ENCODE results near the gene UBTF. TPM values are rescaled to one million over a fixed set of nuclear protein-coding genes. Genes with fewer than 3 reads are reported as not detected.

The UBTF gene
- total RNA-seq, 2 experiments from 2014 or later: 186 to 195 TPM

DNA sequence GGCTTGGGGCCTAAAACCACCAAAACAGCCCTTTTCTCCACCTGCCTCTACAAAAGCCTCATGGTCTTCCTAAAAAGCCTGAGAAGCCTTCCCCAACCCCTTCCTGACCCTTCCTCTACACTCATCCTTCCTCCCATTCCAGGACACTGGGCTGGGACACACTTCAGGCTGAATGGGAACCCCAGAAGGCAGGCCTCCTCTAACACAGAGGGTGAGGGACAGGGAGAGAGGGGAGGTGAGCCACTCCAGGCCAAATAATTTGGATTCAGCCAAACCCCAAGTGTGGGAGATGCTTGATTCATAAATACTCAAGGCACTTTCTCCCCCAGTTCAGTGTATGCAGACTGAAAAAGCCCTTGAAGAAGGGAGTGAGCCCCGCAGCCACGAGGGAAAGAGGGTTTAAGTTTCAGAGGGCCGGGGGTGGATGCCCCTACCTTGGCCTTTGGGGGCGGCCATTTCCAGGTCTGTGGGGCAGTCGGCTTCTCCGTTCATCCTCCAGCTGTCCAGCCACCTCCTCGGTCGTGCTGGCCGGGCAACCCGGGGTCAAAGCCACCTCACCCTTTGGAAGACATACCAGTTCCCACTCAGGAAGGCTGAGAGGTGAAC is 1.6 kb downstream of the UBTF start:
- no peaks in the 10 kb centered on the region for H3K9me3 Mint-ChIP-seq
- CTCF ChIA-PET: interaction anchor here (0.6 to 5.2 kb wide), 16 partner anchors 7 to 286 kb away, joined by 3 to 56 read pairs (median 4); partner anchors contain the start of genes GPATCH8, GRN and TMUB2
- DNase-seq: no peak

DNA sequence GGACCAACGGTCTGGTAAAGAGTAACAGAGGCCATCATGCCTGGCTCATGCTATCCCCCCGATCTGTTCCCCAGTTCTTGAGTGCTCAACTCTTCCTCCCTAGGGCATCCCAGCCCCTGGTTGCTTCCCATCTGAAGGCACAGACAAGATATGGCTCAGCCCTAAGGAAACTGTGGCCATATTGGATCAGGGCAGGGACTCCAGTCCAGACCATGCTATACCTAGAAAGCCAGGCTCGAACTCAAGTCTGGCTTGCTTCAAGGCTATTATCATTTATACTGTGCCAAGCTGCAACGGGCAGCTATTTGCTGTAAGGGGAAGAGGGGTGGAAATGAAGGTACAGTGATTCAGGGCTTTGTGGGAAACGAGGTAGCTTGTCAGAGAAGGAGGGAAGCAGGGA is 2.8 kb downstream of the UBTF start:
- Mint-ChIP-seq H3K27me3 (no peaks in the 10 kb centered on the region), H3K9me3 (no peaks in the 10 kb centered on the region), H3K27ac (peak overlapping the region; percentile 92), H3K36me3 (ENCODE audit: low read depth) (peaks cover 51% of the 10 kb centered on the region), H3K4me3 (peak overlapping the region; percentile 88), H3K4me1 (peaks cover 43% of the 10 kb centered on the region)
- CTCF ChIA-PET: interaction anchor here (1.0 to 3.1 kb wide), 9 partner anchors 13 to 287 kb away, joined by 3 to 15 read pairs (median 5); partner anchors contain the start of genes FAM171A2, GPATCH8 and GRN
- POLR2A ChIA-PET: interaction anchor here (0.6 to 1.1 kb wide), 2 partner anchors 13 to 19 kb away, joined by 3 to 4 read pairs; no protein-coding TSS in a partner anchor
- no peak for DNase-seq

More for the DNA sequence above, 1.6 kb downstream of the UBTF start:
- peaks cover 57% of the 10 kb centered on the region for H3K36me3 Mint-ChIP-seq (ENCODE audit: low read depth)
- peak overlapping the region; percentile 92 for H3K27ac Mint-ChIP-seq
- peaks cover 49% of the 10 kb centered on the region for H3K4me1 Mint-ChIP-seq
- peak overlapping the region; percentile 88 for H3K4me3 Mint-ChIP-seq
- H3K27me3 Mint-ChIP-seq: no peaks in the 10 kb centered on the region
- POLR2A ChIA-PET: interaction anchor here (1.0 kb wide), 1 partner anchor 8 kb away, joined by 3 read pairs; no protein-coding TSS in a partner anchor

DNA sequence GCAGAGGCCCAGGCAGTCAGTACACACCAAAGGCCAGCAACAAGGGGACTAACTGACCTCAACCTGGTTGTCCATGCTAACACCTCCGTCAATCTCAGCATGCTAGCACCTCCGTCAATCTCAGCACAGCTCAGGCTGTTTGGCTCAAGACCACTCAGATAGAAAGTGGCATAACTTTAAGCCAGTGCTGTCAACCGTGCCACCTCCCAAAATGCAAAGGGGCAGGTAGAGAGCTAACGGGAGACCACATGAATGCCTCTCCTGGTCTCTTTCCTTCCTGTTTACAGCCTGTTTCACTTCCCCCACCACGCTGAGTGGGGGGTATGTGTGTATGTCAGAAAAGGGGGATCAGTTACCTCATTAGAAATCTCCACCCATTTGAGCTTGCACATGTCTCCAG is 3.3 kb downstream of the UBTF start:
- Mint-ChIP-seq H3K36me3 (ENCODE audit: low read depth) (peaks cover 49% of the 10 kb centered on the region), H3K27ac (peak overlapping the region; percentile 92), H3K27me3 (no peaks in the 10 kb centered on the region), H3K4me1 (peaks cover 45% of the 10 kb centered on the region), H3K4me3 (peak overlapping the region; percentile 88), H3K9me3 (no peaks in the 10 kb centered on the region)
- POLR2A ChIA-PET: interaction anchor here (0.6 to 1.1 kb wide), 2 partner anchors 12 to 18 kb away, joined by 3 to 4 read pairs; no protein-coding TSS in a partner anchor
- DNase-seq: peak; percentile 72
- CTCF ChIA-PET: interaction anchor here (1.0 to 3.1 kb wide), 7 partner anchors 12 to 147 kb away, joined by 3 to 15 read pairs (median 5); partner anchors contain the start of genes FAM171A2 and GRN

DNA sequence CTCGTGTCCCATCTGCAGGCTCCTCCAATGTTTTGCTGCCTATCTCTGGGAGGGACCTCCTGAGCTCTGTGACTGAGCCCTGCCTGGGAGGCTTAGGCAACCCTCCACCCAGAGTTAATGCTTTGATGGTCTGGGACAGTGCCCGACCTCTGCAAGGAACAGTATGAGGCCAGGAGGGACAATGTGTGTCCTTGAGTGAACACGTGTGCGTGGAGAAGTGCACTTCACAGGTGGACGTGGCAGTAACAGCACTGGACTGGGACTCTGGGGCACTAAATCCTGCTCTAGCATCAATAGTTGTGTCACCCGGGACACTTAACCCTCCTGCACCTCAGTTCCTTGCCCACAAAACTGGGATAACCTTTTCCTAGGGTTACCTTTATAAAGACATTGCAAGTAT is 4.6 kb downstream of the UBTF start:
- H3K27me3 Mint-ChIP-seq: no peaks in the 10 kb centered on the region
- CTCF ChIA-PET: interaction anchor here (0.9 to 1.4 kb wide), 3 partner anchors 9 to 135 kb away, joined by 3 read pairs; no protein-coding TSS in a partner anchor
- H3K4me1 Mint-ChIP-seq: peaks cover 52% of the 10 kb centered on the region
- peak overlapping the region; percentile 92 for H3K27ac Mint-ChIP-seq
- peak overlapping the region; percentile 19 for H3K4me3 Mint-ChIP-seq
- H3K9me3 Mint-ChIP-seq: no peaks in the 10 kb centered on the region
- no peak for DNase-seq
- peaks cover 51% of the 10 kb centered on the region for H3K36me3 Mint-ChIP-seq (ENCODE audit: low read depth)
- POLR2A ChIA-PET: no interaction called here

- DNase-seq: no peak
- Mint-ChIP-seq H3K27ac (peak overlapping the region; percentile 74), H3K27me3 (no peaks in the 10 kb centered on the region), H3K9me3 (no peaks in the 10 kb centered on the region), H3K36me3 (ENCODE audit: low read depth) (peaks cover 57% of the 10 kb centered on the region), H3K4me1 (peaks cover 60% of the 10 kb centered on the region), H3K4me3 (no peak overlapping the region)
- ChIA-PET CTCF (interaction anchor here (0.7 to 0.9 kb wide), 2 partner anchors 117 to 131 kb away, joined by 3 read pairs; partner anchors contain the start of gene GRN), POLR2A (no interaction called here)
These were observed 5.3 kb downstream of the UBTF start for GRCh38 chr17:44214230-44214494.

DNA sequence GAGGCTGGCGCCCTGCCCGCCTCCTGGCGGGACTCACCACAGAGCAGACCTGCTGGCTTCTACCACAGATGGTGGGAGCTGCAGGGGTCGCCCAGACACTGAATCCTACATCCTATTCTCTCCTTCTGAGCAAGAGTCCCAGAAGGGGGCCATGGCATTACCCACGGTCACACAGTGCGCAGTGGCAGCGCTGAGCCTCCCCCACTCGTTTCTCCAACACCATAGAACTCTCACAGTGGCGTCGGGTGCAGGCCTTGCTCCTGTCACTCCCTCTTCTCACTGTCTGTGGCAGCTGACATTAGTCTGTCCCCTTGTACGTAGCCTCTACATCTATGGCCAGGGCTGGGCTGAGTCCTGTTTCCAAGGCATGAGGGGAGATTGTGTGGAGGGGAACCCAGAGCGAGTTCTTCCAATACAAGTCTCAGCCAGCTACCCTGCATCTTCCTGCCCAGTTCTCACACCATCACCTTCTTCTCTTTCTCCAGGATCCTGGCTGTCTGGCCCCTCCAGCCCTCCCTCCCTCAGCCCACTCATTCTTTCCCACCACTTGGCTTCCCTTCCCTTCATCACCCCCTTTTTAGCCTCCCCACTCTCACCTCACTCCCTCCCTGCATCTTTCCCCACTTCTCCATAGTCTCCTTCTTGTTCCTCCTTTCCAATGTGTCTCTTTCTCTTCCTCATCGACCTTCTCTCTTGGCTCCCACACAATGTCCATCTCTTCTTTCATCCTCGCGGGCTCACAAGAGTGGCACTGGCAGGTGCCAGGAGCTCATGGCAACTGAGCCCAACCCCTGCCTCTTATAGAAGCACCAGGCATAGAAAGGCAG is 5.9 kb downstream of the UBTF start:
- ChIA-PET CTCF (interaction anchor here (0.6 to 0.9 kb wide), 4 partner anchors 10 to 132 kb away, joined by 3 to 5 read pairs (median 4); partner anchors contain the start of gene GRN), POLR2A (no interaction called here)
- H3K4me3 Mint-ChIP-seq: no peak overlapping the region
- no peak for DNase-seq
- H3K9me3 Mint-ChIP-seq: no peaks in the 10 kb centered on the region
- H3K4me1 Mint-ChIP-seq: peaks cover 60% of the 10 kb centered on the region
- peak overlapping the region; percentile 74 for H3K27ac Mint-ChIP-seq
- H3K27me3 Mint-ChIP-seq: no peaks in the 10 kb centered on the region
- H3K36me3 Mint-ChIP-seq (ENCODE audit: low read depth): peaks cover 60% of the 10 kb centered on the region

GRCh38 chr17:44212507-44213402 is 6.7 kb downstream of the UBTF start:
- H3K9me3 Mint-ChIP-seq: no peaks in the 10 kb centered on the region
- peaks cover 66% of the 10 kb centered on the region for H3K36me3 Mint-ChIP-seq (ENCODE audit: low read depth)
- H3K27ac Mint-ChIP-seq: peak overlapping the region; percentile 79
- POLR2A ChIA-PET: no interaction called here
- no peak for DNase-seq
- no peaks in the 10 kb centered on the region for H3K27me3 Mint-ChIP-seq
- CTCF ChIA-PET: interaction anchor here (0.6 to 2.0 kb wide), 4 partner anchors 12 to 114 kb away, joined by 3 to 8 read pairs (median 4); no protein-coding TSS in a partner anchor
- peaks cover 66% of the 10 kb centered on the region for H3K4me1 Mint-ChIP-seq
- no peak overlapping the region for H3K4me3 Mint-ChIP-seq

DNA sequence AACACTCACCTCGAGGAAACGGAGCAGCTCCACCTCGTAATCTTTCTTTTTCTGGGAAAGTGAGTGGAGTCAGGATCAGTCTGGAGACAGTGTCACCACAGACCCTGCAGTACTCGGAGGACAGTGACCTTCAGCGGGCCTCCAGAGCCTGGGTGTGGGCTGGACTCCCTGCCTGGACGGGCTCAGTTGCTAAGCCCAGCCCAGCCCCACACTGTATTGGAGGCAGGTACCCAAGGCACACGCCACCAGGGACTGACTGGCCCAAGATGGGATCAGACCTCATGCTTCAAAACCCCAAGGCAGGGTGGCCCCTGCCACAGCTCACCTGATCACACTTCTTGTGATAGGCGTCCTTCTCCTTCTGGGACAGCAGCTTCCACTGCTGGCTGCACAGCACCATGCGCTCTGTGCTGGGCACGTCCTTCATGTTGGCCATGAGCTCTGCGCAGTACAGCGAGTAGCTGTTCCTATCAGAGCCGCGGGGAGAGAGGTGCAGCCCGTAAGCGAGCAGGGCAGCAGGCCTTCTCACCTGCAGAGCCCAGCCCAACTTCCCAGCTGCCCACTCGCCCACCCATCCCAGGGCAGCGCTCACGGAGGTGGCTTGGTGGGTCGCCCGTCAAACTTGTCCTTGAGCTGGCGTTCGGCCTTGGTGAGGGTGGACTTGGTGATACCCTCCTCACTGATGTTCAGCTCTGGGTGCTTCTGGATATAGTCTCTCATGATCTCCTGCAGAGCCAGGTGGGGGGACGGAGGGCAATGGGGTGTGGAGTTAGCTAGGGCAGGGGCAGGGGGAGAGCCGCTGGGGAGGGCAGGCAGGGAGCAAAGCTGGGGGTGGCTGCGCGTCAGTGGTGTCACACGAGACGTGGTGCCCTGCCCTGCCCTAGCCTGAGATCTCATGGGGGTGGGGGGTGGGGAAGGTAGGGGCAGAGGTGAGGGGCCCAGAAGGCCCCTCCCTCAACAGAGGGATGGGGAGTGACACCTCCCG is 7.9 kb downstream of the UBTF start:
- Mint-ChIP-seq H3K36me3 (ENCODE audit: low read depth) (peaks cover 64% of the 10 kb centered on the region), H3K4me1 (peaks cover 63% of the 10 kb centered on the region), H3K27me3 (no peaks in the 10 kb centered on the region), H3K27ac (peak overlapping the region; percentile 50), H3K9me3 (no peaks in the 10 kb centered on the region), H3K4me3 (no peak overlapping the region)
- DNase-seq: no peak
- CTCF ChIA-PET: interaction anchor here (0.8 to 3.4 kb wide), 20 partner anchors 9 to 311 kb away, joined by 3 to 56 read pairs (median 8); partner anchors contain the start of genes ATXN7L3, FAM171A2, TMUB2 and UBTF
- POLR2A ChIA-PET: no interaction called here

GRCh38 chr17:44210342-44211192 is 8.9 kb downstream of the UBTF start:
- H3K4me1 Mint-ChIP-seq: peaks cover 53% of the 10 kb centered on the region
- H3K4me3 Mint-ChIP-seq: peak overlapping the region; percentile 56
- DNase-seq: peak; percentile 90
- peaks cover 60% of the 10 kb centered on the region for H3K36me3 Mint-ChIP-seq (ENCODE audit: low read depth)
- CTCF ChIA-PET: interaction anchor here (0.6 to 3.4 kb wide), 55 partner anchors 10 to 657 kb away, joined by 3 to 56 read pairs (median 4); partner anchors contain the start of genes ATXN7L3, FAM171A2, GRN and HDAC5
- H3K27me3 Mint-ChIP-seq: no peaks in the 10 kb centered on the region
- H3K9me3 Mint-ChIP-seq: no peaks in the 10 kb centered on the region
- peak overlapping the region; percentile 88 for H3K27ac Mint-ChIP-seq
- POLR2A ChIA-PET: interaction anchor here (0.6 to 1.7 kb wide), 5 partner anchors 8 to 123 kb away, joined by 3 to 6 read pairs (median 5); partner anchors contain the start of gene ATXN7L3

DNA sequence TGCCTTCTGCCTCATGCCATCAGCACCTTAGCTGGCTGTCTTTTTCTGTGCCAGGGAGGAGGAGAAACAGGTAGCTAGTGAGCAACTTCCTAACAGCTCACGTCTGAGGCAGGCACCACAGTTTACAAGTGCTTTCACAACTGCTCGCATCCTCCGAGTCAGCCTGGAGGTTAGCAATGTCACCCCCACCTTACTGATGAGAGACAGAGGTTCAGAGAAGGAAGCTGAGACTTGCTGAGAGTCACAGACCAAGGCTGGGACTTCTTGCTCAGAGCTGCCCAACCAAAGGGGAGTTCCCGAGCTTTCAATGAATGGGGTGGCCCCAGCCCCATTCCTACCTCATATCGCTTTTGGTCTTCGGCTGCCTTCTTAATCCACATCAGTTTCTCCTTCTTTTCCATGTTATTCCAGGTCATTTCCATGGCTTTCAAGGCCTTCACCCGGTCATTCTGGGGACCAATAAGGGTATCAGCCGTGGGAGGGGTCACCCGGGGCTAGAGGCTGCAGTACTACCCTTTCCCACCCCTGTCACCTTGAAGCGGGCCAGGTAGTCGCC is 9.6 kb downstream of the UBTF start:
- no peaks in the 10 kb centered on the region for H3K27me3 Mint-ChIP-seq
- H3K4me1 Mint-ChIP-seq: peaks cover 46% of the 10 kb centered on the region
- H3K9me3 Mint-ChIP-seq: no peaks in the 10 kb centered on the region
- POLR2A ChIA-PET: interaction anchor here (0.6 to 1.7 kb wide), 5 partner anchors 8 to 143 kb away, joined by 3 to 6 read pairs (median 4); partner anchors contain the start of gene ATXN7L3
- H3K27ac Mint-ChIP-seq: peak overlapping the region; percentile 88
- CTCF ChIA-PET: interaction anchor here (0.6 to 3.4 kb wide), 49 partner anchors 11 to 658 kb away, joined by 3 to 56 read pairs (median 5); partner anchors contain the start of genes ATXN7L3, FAM171A2, GRN and HDAC5
- DNase-seq: no peak
- peak overlapping the region; percentile 56 for H3K4me3 Mint-ChIP-seq
- peaks cover 53% of the 10 kb centered on the region for H3K36me3 Mint-ChIP-seq (ENCODE audit: low read depth)
